NCI-H748 (cell line): ENCODE data around the gene TNFAIP8L3.
A peak's percentile ranks its signal among the peaks of the same experiment; 100 is the strongest.
"Not testable (repeated sequence)": the region's sequence is repeated elsewhere in the genome, so short reads cannot be mapped to it uniquely, and the experiment has no call there.

Source experiments
- DNase-seq: peaks from one replicate; lab custom pipeline; 2025; ENCODE audit not compliant: unreplicated experiment; lab: John Stamatoyannopoulos, UW

Gene TNFAIP8L3

GRCh38 chr15:51094606-51095569 lies at the start of gene TNFAIP8L3:
Gene TNFAIP8L3, minus strand, starts transcription at chr15:51094906. Its CDS starts 311 bp downstream, at chr15:51094595.
- DNase-seq, result peak; percentile 59

GRCh38 chr15:51144021-51144532 lies 49.4 kb upstream of the TNFAIP8L3 start:
- DNase-seq, result no peak

GRCh38 chr15:51140347-51140746 lies 45.6 kb upstream of the TNFAIP8L3 start:
- DNase-seq, result not testable (repeated sequence)

- DNase-seq, result no peak
These were observed 44.4 kb upstream of the TNFAIP8L3 start for GRCh38 chr15:51139091-51139490.

- no peak for DNase-seq
These were observed 43.2 kb upstream of the TNFAIP8L3 start for GRCh38 chr15:51137880-51138430.

- DNase-seq, result no peak
These were observed 42.3 kb upstream of the TNFAIP8L3 start for GRCh38 chr15:51137024-51137423.

- no peak for DNase-seq
These were observed 40.6 kb upstream of the TNFAIP8L3 start for GRCh38 chr15:51135276-51135675.

- no peak for DNase-seq
These were observed 39.9 kb upstream of the TNFAIP8L3 start for GRCh38 chr15:51134416-51135199.

GRCh38 chr15:51133140-51133765 lies 38.5 kb upstream of the TNFAIP8L3 start:
- DNase-seq, result no peak

GRCh38 chr15:51132384-51133139 lies 37.9 kb upstream of the TNFAIP8L3 start:
- peak; percentile 28 for DNase-seq

GRCh38 chr15:51131596-51132290 lies 37.0 kb upstream of the TNFAIP8L3 start:
- no peak for DNase-seq

- no peak for DNase-seq
These were observed 35.6 kb upstream of the TNFAIP8L3 start for GRCh38 chr15:51130344-51130743.

GRCh38 chr15:51129535-51130188 lies 35.0 kb upstream of the TNFAIP8L3 start:
- peak; percentile 68 for DNase-seq

- DNase-seq, result no peak
These were observed 34.0 kb upstream of the TNFAIP8L3 start for GRCh38 chr15:51128701-51129100.

GRCh38 chr15:51126842-51127241 lies 32.1 kb upstream of the TNFAIP8L3 start:
- DNase-seq, result no peak

- DNase-seq, result not testable (repeated sequence)
These were observed 28.3 kb upstream of the TNFAIP8L3 start for GRCh38 chr15:51123002-51123401.

- no peak for DNase-seq
These were observed 27.0 kb upstream of the TNFAIP8L3 start for GRCh38 chr15:51121631-51122225.

GRCh38 chr15:51121118-51121517 lies 26.4 kb upstream of the TNFAIP8L3 start:
- DNase-seq, result no peak

- no peak for DNase-seq
These were observed 24.4 kb upstream of the TNFAIP8L3 start for GRCh38 chr15:51119120-51119519.
